GM19240 (cell line): ENCODE results near the gene EIF2D.

Experiments used
- DNase-seq: peaks from one replicate; pipeline ENCODE4 v3.0.0; 2011; ENCODE audit warnings: low spot score; ENCODE audit not compliant: insufficient read length

EIF2D gene

GRCh38 chr1:206550446-206550845 lies 61.8 kb downstream of the EIF2D start:
- DNase-seq = no peak

- no peak for DNase-seq
Observed at GRCh38 chr1:206547104-206547503, 65.2 kb downstream of the EIF2D start.

- no peak for DNase-seq
Observed at GRCh38 chr1:206545351-206545750, 66.9 kb downstream of the EIF2D start.

- DNase-seq = peak; percentile 73
Observed at GRCh38 chr1:206544562-206545257, 67.6 kb downstream of the EIF2D start.
